HEK293T (cell line): ENCODE results near the gene ANKRD11.

ENCODE experiments used
- BHLHE40 ChIP-seq: fragments of 450-650 bp; IDR thresholded peaks from 2 replicates; pipeline ENCODE4 v1.6.1; 2016; ENCODE audit warnings: mild to moderate bottlenecking, moderate library complexity, borderline replicate concordance
- FOXK2 ChIP-seq: fragments of 450-650 bp; IDR thresholded peaks from 2 replicates; pipeline ENCODE4 v1.6.1; 2016; ENCODE audit warnings: mild to moderate bottlenecking
- HDGF ChIP-seq: fragments of 450-650 bp; IDR thresholded peaks from 2 replicates; pipeline ENCODE4 v1.6.1; 2017; ENCODE audit warnings: antibody characterized with exemption, borderline replicate concordance
- SP1 ChIP-seq: fragments of 450-650 bp; IDR thresholded peaks from 2 replicates; pipeline ENCODE4 v1.6.1; 2017
- SUZ12 ChIP-seq: fragments of 450-650 bp; IDR thresholded peaks from 2 replicates; pipeline ENCODE4 v1.6.1; 2016; ENCODE audit warnings: mild to moderate bottlenecking
- ZNF384 ChIP-seq: fragments of 450-650 bp; IDR thresholded peaks from 2 replicates; pipeline ENCODE4 v1.6.1; 2016

DNA sequence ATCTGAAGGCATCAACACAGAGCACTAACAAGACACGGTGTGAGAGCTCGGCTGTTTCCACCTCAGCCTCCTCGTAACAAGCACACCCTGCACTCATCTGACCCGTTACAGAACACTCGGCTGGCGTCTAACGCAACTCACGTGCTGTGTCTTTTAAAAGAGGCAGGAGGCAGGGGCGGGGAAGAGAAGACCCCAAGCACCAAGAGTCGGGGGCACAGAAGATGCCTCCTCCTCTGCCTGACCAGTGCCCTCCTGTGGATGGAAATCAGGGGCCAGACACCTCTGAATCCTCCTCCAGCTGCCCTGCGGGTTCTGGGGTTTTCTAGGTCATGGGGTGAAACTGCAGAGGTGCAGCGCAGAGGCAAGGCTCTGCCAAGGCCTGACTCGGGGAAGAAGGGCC is 198.6 kb downstream of the ANKRD11 start:
- TF ChIP-seq SP1 (no peak), BHLHE40 (no peak), FOXK2 (no peak), SUZ12 (no peak), HDGF (no peak), ZNF384 (no peak)
